Panc1 (cell line): ENCODE measurements around the gene EPHA6.

ENCODE experiments used
- POLR2AphosphoS5 ChIP-seq: IDR thresholded peaks from 2 replicates; pipeline ENCODE4 v1.6.1; 2012; ENCODE audit warnings: mild to moderate bottlenecking, low read depth, low read length, moderate library complexity
- SIN3A ChIP-seq: IDR thresholded peaks from 2 replicates; pipeline ENCODE4 v1.6.1; 2012; ENCODE audit warnings: low read depth, mild to moderate bottlenecking, low read length, moderate library complexity, borderline replicate concordance; ENCODE audit not compliant: insufficient read depth
- TF ChIP-seq, protein P1 (sequence below): fragments of 450-650 bp; IDR thresholded peaks from 2 replicates; pipeline ENCODE4 v1.5.1; 2017; ENCODE audit warnings: mild to moderate bottlenecking
- TF ChIP-seq, protein P2 (sequence below), 2 experiments: IDR thresholded peaks; 2 replicates each; pipeline ENCODE4 v1.6.1; 2011 to 2012; ENCODE audit warnings: low read depth in 2 of 2, control low read depth in 1 of 2, low read length in 1 of 2, mild to moderate bottlenecking in 1 of 2, moderate library complexity in 1 of 2; ENCODE audit not compliant: insufficient read depth in 1 of 2

DNA sequence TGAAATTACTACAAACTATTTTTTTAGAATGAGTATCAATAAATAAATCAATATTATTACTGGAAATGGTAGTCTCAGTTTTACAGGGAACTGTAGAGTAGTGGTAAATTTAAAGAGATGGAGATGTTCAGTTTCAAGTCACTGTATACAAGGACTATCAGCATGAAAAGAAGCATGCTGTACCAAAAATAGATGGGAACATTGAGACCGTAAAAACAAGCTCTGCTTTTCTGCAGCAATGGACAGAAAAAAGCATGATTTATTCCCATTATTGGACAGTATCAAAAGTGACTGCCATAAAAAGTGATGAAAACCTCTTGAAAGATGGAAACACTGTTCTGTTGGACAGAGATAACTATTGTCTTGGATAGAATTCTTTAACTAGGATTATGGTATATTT lies 187.2 kb downstream of the EPHA6 start:
- TF ChIP-seq POLR2AphosphoS5 (no peak), SIN3A (no peak)
- TF ChIP-seq, protein P1, sequence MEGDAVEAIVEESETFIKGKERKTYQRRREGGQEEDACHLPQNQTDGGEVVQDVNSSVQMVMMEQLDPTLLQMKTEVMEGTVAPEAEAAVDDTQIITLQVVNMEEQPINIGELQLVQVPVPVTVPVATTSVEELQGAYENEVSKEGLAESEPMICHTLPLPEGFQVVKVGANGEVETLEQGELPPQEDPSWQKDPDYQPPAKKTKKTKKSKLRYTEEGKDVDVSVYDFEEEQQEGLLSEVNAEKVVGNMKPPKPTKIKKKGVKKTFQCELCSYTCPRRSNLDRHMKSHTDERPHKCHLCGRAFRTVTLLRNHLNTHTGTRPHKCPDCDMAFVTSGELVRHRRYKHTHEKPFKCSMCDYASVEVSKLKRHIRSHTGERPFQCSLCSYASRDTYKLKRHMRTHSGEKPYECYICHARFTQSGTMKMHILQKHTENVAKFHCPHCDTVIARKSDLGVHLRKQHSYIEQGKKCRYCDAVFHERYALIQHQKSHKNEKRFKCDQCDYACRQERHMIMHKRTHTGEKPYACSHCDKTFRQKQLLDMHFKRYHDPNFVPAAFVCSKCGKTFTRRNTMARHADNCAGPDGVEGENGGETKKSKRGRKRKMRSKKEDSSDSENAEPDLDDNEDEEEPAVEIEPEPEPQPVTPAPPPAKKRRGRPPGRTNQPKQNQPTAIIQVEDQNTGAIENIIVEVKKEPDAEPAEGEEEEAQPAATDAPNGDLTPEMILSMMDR, result no peak
- TF ChIP-seq, protein P2, sequence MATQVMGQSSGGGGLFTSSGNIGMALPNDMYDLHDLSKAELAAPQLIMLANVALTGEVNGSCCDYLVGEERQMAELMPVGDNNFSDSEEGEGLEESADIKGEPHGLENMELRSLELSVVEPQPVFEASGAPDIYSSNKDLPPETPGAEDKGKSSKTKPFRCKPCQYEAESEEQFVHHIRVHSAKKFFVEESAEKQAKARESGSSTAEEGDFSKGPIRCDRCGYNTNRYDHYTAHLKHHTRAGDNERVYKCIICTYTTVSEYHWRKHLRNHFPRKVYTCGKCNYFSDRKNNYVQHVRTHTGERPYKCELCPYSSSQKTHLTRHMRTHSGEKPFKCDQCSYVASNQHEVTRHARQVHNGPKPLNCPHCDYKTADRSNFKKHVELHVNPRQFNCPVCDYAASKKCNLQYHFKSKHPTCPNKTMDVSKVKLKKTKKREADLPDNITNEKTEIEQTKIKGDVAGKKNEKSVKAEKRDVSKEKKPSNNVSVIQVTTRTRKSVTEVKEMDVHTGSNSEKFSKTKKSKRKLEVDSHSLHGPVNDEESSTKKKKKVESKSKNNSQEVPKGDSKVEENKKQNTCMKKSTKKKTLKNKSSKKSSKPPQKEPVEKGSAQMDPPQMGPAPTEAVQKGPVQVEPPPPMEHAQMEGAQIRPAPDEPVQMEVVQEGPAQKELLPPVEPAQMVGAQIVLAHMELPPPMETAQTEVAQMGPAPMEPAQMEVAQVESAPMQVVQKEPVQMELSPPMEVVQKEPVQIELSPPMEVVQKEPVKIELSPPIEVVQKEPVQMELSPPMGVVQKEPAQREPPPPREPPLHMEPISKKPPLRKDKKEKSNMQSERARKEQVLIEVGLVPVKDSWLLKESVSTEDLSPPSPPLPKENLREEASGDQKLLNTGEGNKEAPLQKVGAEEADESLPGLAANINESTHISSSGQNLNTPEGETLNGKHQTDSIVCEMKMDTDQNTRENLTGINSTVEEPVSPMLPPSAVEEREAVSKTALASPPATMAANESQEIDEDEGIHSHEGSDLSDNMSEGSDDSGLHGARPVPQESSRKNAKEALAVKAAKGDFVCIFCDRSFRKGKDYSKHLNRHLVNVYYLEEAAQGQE (IDR thresholded peaks at IDR 0.05; ENCODE audit: insufficient read depth in 1 of 2, low read depth in 2 of 2, low read length in 1 of 2), result no peak
